ENCODE measurements around the gene PDZK1IP1.
A peak's percentile ranks its signal among the peaks of the same experiment; 100 is the strongest.
"Not testable (repeated sequence)": the region's sequence is repeated elsewhere in the genome, so short reads cannot be mapped to it uniquely, and the experiment has no call there.

Gene PDZK1IP1

GRCh38 chr1:47208374-47208850 is 18.6 kb upstream of the PDZK1IP1 start:
- no peaks in the 10 kb centered on the region for H3K36me3 ChIP-seq (ENCODE audit: insufficient read depth, low read length)
- H3K4me3 ChIP-seq (ENCODE audit: low read length, poor library complexity, severe bottlenecking) = no peak overlapping the region
- H4K20me1 ChIP-seq (ENCODE audit: insufficient read depth, low read length, poor library complexity, severe bottlenecking) = no peaks in the 10 kb centered on the region
- no peaks in the 10 kb centered on the region for H3F3A ChIP-seq (ENCODE audit: low read depth)
- no peaks in the 10 kb centered on the region for H3K79me2 ChIP-seq (ENCODE audit: insufficient read depth, low read length)
- no peak overlapping the region for H3K4me2 ChIP-seq (ENCODE audit: low read depth, low read length, poor library complexity, severe bottlenecking)
- H3K27me3 ChIP-seq (ENCODE audit: insufficient read depth, low read length, poor library complexity, severe bottlenecking) = no peaks in the 10 kb centered on the region
- H3K9me3 ChIP-seq (ENCODE audit: insufficient read depth, low read depth, low read length) = no peaks in the 10 kb centered on the region
- H2AFZ ChIP-seq (ENCODE audit: low read length) = no peak overlapping the region
- no peak for TF ChIP-seq EZH2phosphoT487 (IDR thresholded peaks at IDR 0.05; ENCODE audit: borderline replicate concordance)
- no peak for TF ChIP-seq CTCF (conservative IDR thresholded peaks at IDR 0.05; ENCODE audit: low read length)
- no peak overlapping the region for H3K9ac ChIP-seq (ENCODE audit: low read depth, low read length, poor library complexity, severe bottlenecking)
- H3K4me1 ChIP-seq (ENCODE audit: insufficient read depth, low read length, poor library complexity, severe bottlenecking) = peaks cover 3% of the 10 kb centered on the region
- no peaks in the 10 kb centered on the region for H3K9me2 ChIP-seq (replicated peaks; ENCODE audit: low read depth, low read length)

- Histone ChIP-seq H3K36me3 (ENCODE audit: insufficient read depth, low read length) (no peaks in the 10 kb centered on the region), H3K79me2 (ENCODE audit: insufficient read depth, low read length) (no peaks in the 10 kb centered on the region), H3F3A (ENCODE audit: low read depth) (no peaks in the 10 kb centered on the region), H3K4me3 (ENCODE audit: low read length, poor library complexity, severe bottlenecking) (no peak overlapping the region), H3K4me2 (ENCODE audit: low read depth, low read length, poor library complexity, severe bottlenecking) (no peak overlapping the region), H3K9ac (ENCODE audit: low read depth, low read length, poor library complexity, severe bottlenecking) (no peak overlapping the region), H3K27me3 (ENCODE audit: insufficient read depth, low read length, poor library complexity, severe bottlenecking) (no peaks in the 10 kb centered on the region), H4K20me1 (ENCODE audit: insufficient read depth, low read length, poor library complexity, severe bottlenecking) (no peaks in the 10 kb centered on the region), H3K9me3 (ENCODE audit: insufficient read depth, low read depth, low read length) (no peaks in the 10 kb centered on the region), H2AFZ (ENCODE audit: low read length) (no peak overlapping the region), H3K9me2 (replicated peaks; ENCODE audit: low read depth, low read length) (no peaks in the 10 kb centered on the region), H3K4me1 (ENCODE audit: insufficient read depth, low read length, poor library complexity, severe bottlenecking) (peaks cover 8% of the 10 kb centered on the region)
- TF ChIP-seq CTCF (conservative IDR thresholded peaks at IDR 0.05; ENCODE audit: low read length) = no peak
- no peak for TF ChIP-seq EZH2phosphoT487 (IDR thresholded peaks at IDR 0.05; ENCODE audit: borderline replicate concordance)
Observed at GRCh38 chr1:47207803-47208373, 18.1 kb upstream of the PDZK1IP1 start.

GRCh38 chr1:47205918-47206317 is 16.1 kb upstream of the PDZK1IP1 start:
- H3K27me3 ChIP-seq (ENCODE audit: insufficient read depth, low read length, poor library complexity, severe bottlenecking) = no peaks in the 10 kb centered on the region
- no peaks in the 10 kb centered on the region for H3K9me2 ChIP-seq (replicated peaks; ENCODE audit: low read depth, low read length)
- no peak for TF ChIP-seq EZH2phosphoT487 (IDR thresholded peaks at IDR 0.05; ENCODE audit: borderline replicate concordance)
- TF ChIP-seq CTCF (conservative IDR thresholded peaks at IDR 0.05; ENCODE audit: low read length) = no peak

GRCh38 chr1:47203504-47203903 is 13.7 kb upstream of the PDZK1IP1 start:
- not testable (repeated sequence) for H2AFZ ChIP-seq (ENCODE audit: low read length); H3K79me2 ChIP-seq (ENCODE audit: insufficient read depth, low read length); H3K4me1 ChIP-seq (ENCODE audit: insufficient read depth, low read length, poor library complexity, severe bottlenecking); H3K36me3 ChIP-seq (ENCODE audit: insufficient read depth, low read length); H4K20me1 ChIP-seq (ENCODE audit: insufficient read depth, low read length, poor library complexity, severe bottlenecking); H3K27me3 ChIP-seq (ENCODE audit: insufficient read depth, low read length, poor library complexity, severe bottlenecking); H3K9me2 ChIP-seq (replicated peaks; ENCODE audit: low read depth, low read length); H3F3A ChIP-seq (ENCODE audit: low read depth); H3K9ac ChIP-seq (ENCODE audit: low read depth, low read length, poor library complexity, severe bottlenecking); H3K9me3 ChIP-seq (ENCODE audit: insufficient read depth, low read depth, low read length); H3K4me3 ChIP-seq (ENCODE audit: low read length, poor library complexity, severe bottlenecking)
- peak overlapping the region; percentile 25 for H3K4me2 ChIP-seq (ENCODE audit: low read depth, low read length, poor library complexity, severe bottlenecking)

More at GRCh38 chr1:47205918-47206317, 16.1 kb upstream of the PDZK1IP1 start:
- no peak overlapping the region for H3K4me2 ChIP-seq (ENCODE audit: low read depth, low read length, poor library complexity, severe bottlenecking)
- H4K20me1 ChIP-seq (ENCODE audit: insufficient read depth, low read length, poor library complexity, severe bottlenecking) = no peaks in the 10 kb centered on the region
- no peaks in the 10 kb centered on the region for H3K36me3 ChIP-seq (ENCODE audit: insufficient read depth, low read length)
- peaks cover 8% of the 10 kb centered on the region for H3K4me1 ChIP-seq (ENCODE audit: insufficient read depth, low read length, poor library complexity, severe bottlenecking)
- no peaks in the 10 kb centered on the region for H3K9me3 ChIP-seq (ENCODE audit: insufficient read depth, low read depth, low read length)
- no peaks in the 10 kb centered on the region for H3F3A ChIP-seq (ENCODE audit: low read depth)
- H2AFZ ChIP-seq (ENCODE audit: low read length) = no peak overlapping the region
- H3K9ac ChIP-seq (ENCODE audit: low read depth, low read length, poor library complexity, severe bottlenecking) = no peak overlapping the region
- H3K4me3 ChIP-seq (ENCODE audit: low read length, poor library complexity, severe bottlenecking) = no peak overlapping the region
- H3K79me2 ChIP-seq (ENCODE audit: insufficient read depth, low read length) = no peaks in the 10 kb centered on the region
